ENCODE measurements around the gene CROCC. TPM values are rescaled to one million over a fixed set of nuclear protein-coding genes. Genes with fewer than 3 reads are reported as not detected.

CROCC gene
- total and polyA plus RNA-seq, 9 of the 15 experiments (the other 6 are each of a cell fraction or from before 2014, with no cell fraction given): 0.17 to 15.4 (median 7.6) TPM

DNA sequence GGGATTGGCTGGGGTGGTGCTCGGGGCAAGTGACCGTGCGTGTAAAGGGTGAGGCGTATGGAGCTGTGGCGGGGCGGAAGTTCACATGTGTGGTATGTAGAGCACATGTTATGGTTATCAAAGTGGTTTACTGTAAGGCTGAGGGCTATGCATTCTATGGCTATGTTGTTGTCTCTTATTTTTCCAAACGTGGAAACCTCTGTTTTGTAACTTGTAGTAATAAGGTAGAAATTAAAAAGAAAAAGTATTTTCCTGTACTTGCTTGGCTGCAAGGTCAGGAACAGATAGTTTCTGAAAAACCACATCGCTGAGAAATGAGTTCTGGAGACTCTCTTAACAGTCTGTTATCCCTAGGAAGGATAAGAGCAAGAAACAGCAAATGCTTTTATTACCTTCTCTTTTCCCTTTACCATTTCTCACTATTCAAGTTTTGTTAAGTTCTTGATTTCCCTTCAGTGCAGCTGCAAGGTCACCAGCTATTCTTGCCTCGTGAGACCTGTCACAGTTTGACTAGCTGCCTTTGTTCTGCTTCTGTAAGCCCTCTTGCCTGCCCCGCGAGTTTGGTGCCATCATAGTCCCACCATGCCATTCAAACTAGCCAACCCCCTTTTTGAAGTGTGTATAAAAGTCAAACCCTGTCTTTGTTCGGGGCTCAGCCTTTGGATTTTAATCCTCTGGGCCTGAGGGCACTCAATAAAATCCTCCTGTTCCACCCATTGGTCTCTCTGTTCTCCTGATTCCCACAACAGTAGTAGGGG lies 16.4 kb upstream of the CROCC start (continued):
- TF ChIP-seq, protein P1, sequence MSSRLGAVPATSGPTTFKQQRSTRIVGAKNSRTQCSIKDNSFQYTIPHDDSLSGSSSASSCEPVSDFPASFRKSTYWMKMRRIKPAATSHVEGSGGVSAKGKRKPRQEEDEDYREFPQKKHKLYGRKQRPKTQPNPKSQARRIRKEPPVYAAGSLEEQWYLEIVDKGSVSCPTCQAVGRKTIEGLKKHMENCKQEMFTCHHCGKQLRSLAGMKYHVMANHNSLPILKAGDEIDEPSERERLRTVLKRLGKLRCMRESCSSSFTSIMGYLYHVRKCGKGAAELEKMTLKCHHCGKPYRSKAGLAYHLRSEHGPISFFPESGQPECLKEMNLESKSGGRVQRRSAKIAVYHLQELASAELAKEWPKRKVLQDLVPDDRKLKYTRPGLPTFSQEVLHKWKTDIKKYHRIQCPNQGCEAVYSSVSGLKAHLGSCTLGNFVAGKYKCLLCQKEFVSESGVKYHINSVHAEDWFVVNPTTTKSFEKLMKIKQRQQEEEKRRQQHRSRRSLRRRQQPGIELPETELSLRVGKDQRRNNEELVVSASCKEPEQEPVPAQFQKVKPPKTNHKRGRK (tag; IDR thresholded peaks at IDR 0.05): no peak
- TF ChIP-seq ILF3 (IDR thresholded peaks at IDR 0.05; ENCODE audit: borderline replicate concordance): peak; percentile 100
- TF ChIP-seq, protein P2, sequence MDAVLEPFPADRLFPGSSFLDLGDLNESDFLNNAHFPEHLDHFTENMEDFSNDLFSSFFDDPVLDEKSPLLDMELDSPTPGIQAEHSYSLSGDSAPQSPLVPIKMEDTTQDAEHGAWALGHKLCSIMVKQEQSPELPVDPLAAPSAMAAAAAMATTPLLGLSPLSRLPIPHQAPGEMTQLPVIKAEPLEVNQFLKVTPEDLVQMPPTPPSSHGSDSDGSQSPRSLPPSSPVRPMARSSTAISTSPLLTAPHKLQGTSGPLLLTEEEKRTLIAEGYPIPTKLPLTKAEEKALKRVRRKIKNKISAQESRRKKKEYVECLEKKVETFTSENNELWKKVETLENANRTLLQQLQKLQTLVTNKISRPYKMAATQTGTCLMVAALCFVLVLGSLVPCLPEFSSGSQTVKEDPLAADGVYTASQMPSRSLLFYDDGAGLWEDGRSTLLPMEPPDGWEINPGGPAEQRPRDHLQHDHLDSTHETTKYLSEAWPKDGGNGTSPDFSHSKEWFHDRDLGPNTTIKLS (IDR thresholded peaks at IDR 0.05; ENCODE audit: borderline replicate concordance, low read depth): 0 out of 2 replicates have a peak, but pooled peaks have one; percentile 52
- TF ChIP-seq TSC22D4 (tag; IDR thresholded peaks at IDR 0.05): no peak
- peak; percentile 45; the same call in 1 of the 2 replicates for TF ChIP-seq NFRKB (IDR thresholded peaks at IDR 0.05; ENCODE audit: low read depth)
- TF ChIP-seq CSDE1 (IDR thresholded peaks at IDR 0.05): peak in 1 of 2 experiments; percentile 98; a peak in 2 of 4 replicates
- no peak for TF ChIP-seq ETS2 (tag; IDR thresholded peaks at IDR 0.05; ENCODE audit: borderline replicate concordance, poor library complexity, severe bottlenecking)
- TF ChIP-seq, protein P3, sequence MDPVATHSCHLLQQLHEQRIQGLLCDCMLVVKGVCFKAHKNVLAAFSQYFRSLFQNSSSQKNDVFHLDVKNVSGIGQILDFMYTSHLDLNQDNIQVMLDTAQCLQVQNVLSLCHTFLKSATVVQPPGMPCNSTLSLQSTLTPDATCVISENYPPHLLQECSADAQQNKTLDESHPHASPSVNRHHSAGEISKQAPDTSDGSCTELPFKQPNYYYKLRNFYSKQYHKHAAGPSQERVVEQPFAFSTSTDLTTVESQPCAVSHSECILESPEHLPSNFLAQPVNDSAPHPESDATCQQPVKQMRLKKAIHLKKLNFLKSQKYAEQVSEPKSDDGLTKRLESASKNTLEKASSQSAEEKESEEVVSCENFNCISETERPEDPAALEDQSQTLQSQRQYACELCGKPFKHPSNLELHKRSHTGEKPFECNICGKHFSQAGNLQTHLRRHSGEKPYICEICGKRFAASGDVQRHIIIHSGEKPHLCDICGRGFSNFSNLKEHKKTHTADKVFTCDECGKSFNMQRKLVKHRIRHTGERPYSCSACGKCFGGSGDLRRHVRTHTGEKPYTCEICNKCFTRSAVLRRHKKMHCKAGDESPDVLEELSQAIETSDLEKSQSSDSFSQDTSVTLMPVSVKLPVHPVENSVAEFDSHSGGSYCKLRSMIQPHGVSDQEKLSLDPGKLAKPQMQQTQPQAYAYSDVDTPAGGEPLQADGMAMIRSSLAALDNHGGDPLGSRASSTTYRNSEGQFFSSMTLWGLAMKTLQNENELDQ (CRISPR knock-in tag; IDR thresholded peaks at IDR 0.05; ENCODE audit: borderline replicate concordance): no peak
- peak; percentile 94; the same call in 1 of the 2 replicates for TF ChIP-seq FOXP1 (CRISPR knock-in tag; IDR thresholded peaks at IDR 0.05)
- peak; percentile 4; the same call in 1 of the 2 replicates for TF ChIP-seq KLF1 (tag; IDR thresholded peaks at IDR 0.05)
- TF ChIP-seq DDX20 (tag; IDR thresholded peaks at IDR 0.05; ENCODE audit: low read depth): no peak
- TF ChIP-seq PHF20 (IDR thresholded peaks at IDR 0.05; ENCODE audit: partially characterized antibody): peak; percentile 8
- peak; percentile 90 for TF ChIP-seq ZNF764 (CRISPR knock-in tag; IDR thresholded peaks at IDR 0.05; ENCODE audit: low read depth)
- TF ChIP-seq CBX1 (IDR thresholded peaks at IDR 0.05; ENCODE audit: low read depth): peak; percentile 99
- peak; percentile 99 for TF ChIP-seq HEY1 (CRISPR knock-in tag; IDR thresholded peaks at IDR 0.05; ENCODE audit: borderline replicate concordance)
- TF ChIP-seq, protein P4, sequence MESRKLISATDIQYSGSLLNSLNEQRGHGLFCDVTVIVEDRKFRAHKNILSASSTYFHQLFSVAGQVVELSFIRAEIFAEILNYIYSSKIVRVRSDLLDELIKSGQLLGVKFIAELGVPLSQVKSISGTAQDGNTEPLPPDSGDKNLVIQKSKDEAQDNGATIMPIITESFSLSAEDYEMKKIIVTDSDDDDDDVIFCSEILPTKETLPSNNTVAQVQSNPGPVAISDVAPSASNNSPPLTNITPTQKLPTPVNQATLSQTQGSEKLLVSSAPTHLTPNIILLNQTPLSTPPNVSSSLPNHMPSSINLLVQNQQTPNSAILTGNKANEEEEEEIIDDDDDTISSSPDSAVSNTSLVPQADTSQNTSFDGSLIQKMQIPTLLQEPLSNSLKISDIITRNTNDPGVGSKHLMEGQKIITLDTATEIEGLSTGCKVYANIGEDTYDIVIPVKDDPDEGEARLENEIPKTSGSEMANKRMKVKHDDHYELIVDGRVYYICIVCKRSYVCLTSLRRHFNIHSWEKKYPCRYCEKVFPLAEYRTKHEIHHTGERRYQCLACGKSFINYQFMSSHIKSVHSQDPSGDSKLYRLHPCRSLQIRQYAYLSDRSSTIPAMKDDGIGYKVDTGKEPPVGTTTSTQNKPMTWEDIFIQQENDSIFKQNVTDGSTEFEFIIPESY (CRISPR knock-in tag; IDR thresholded peaks at IDR 0.05): no peak
- no peak for TF ChIP-seq CBX2 (IDR thresholded peaks at IDR 0.05; ENCODE audit: insufficient read depth, low read length, poor library complexity, severe bottlenecking)
- TF ChIP-seq JUN (IDR thresholded peaks at IDR 0.05; ENCODE audit: borderline replicate concordance, low read depth, low read length): peak; percentile 2; the same call in 1 of the 2 replicates
- TF ChIP-seq JUN (CRISPR knock-in tag; IDR thresholded peaks at IDR 0.05; ENCODE audit: borderline replicate concordance): 0 out of 2 replicates have a peak, but pooled peaks have one; percentile 44
- TF ChIP-seq IRF2 (CRISPR knock-in tag; IDR thresholded peaks at IDR 0.05): no peak; the same call in 1 of the 2 replicates
